Type B pancreatic cell (in vitro differentiated cells): ENCODE results near the gene IAH1. TPM values are rescaled to one million over a fixed set of nuclear protein-coding genes. Genes with fewer than 3 reads are reported as not detected.

Experiments
- DNase-seq: peaks from one replicate; pipeline ENCODE4 v3.0.0; 2021; ENCODE audit warnings: mixed read lengths; ENCODE audit not compliant: unreplicated experiment; ENCODE audit errors: extremely low spot score
- H3K27ac Mint-ChIP-seq: 2 replicates; pipeline ENCODE4 v1.8.0; 2021; ENCODE audit warnings: mild to moderate bottlenecking, mixed read lengths
- H3K27me3 Mint-ChIP-seq: 2 replicates; pipeline ENCODE4 v1.8.0; 2021; ENCODE audit warnings: mixed read lengths
- H3K36me3 Mint-ChIP-seq: 2 replicates; pipeline ENCODE4 v1.8.0; 2021; ENCODE audit warnings: mixed read lengths
- H3K4me1 Mint-ChIP-seq: one replicate; pipeline ENCODE4 v1.8.0; 2021; ENCODE audit warnings: mixed read lengths; ENCODE audit not compliant: unreplicated experiment
- H3K4me3 Mint-ChIP-seq: 2 replicates; pipeline ENCODE4 v1.8.0; 2021; ENCODE audit warnings: mild to moderate bottlenecking, mixed read lengths
- H3K9me3 Mint-ChIP-seq: 2 replicates; pipeline ENCODE4 v1.8.0; 2021; ENCODE audit warnings: mixed read lengths
- CTCF ChIP-seq: fragments of 200-600 bp; sonication (generic); conservative IDR thresholded peaks from 2 replicates; pipeline ENCODE4 v1.5.0; 2021; ENCODE audit warnings: antibody characterized with exemption, mild to moderate bottlenecking
- total RNA-seq: library from RNA; stranded (reverse); gene quantifications from 2 replicates; pipeline ENCODE4 v1.2.1, GENCODE V29; 2021; ENCODE audit warnings: low replicate concordance

Gene IAH1
- total RNA-seq, 1 donor from 2014 or later: 43.9 TPM

DNA sequence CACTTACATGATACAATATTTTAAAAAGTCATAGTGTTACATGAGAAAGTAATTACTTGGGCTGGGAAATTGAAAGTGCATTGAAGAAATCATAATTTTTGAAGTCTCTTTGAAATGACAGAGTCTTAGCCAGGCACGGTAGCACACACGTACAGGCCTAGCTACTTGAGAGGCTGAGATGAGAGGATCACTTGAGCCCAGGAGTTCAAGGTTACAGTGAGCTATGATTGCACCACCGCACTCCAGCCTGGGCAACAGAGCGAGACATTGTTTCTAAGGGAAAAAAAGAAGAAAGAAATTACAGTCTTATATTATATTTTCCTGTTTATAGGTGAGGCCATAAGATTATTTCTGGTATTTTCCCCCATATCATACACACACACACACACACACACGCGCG is 9.2 kb upstream of the IAH1 start:
- Mint-ChIP-seq H3K27ac (no peak overlapping the region), H3K4me1 (no peaks in the 10 kb centered on the region), H3K9me3 (no peaks in the 10 kb centered on the region), H3K4me3 (no peak overlapping the region), H3K36me3 (peaks cover 12% of the 10 kb centered on the region), H3K27me3 (no peaks in the 10 kb centered on the region)
- no peak for TF ChIP-seq CTCF
- no peak for DNase-seq

- DNase-seq: no peak
- Mint-ChIP-seq H3K4me3 (no peak overlapping the region), H3K4me1 (no peaks in the 10 kb centered on the region), H3K9me3 (no peaks in the 10 kb centered on the region), H3K27ac (no peak overlapping the region), H3K27me3 (no peaks in the 10 kb centered on the region), H3K36me3 (peaks cover 15% of the 10 kb centered on the region)
- no peak for TF ChIP-seq CTCF
Observed at GRCh38 chr2:9466147-9466683, 8.1 kb upstream of the IAH1 start.

GRCh38 chr2:9467687-9468086 is 6.7 kb upstream of the IAH1 start:
- Mint-ChIP-seq H3K4me1 (no peaks in the 10 kb centered on the region), H3K27me3 (no peaks in the 10 kb centered on the region), H3K9me3 (no peaks in the 10 kb centered on the region), H3K36me3 (peaks cover 15% of the 10 kb centered on the region), H3K27ac (no peak overlapping the region), H3K4me3 (no peak overlapping the region)
- no peak for TF ChIP-seq CTCF
- DNase-seq: no peak

- Mint-ChIP-seq H3K27me3 (no peaks in the 10 kb centered on the region), H3K4me1 (peaks cover 7% of the 10 kb centered on the region), H3K4me3 (no peak overlapping the region), H3K36me3 (peaks cover 24% of the 10 kb centered on the region), H3K27ac (no peak overlapping the region), H3K9me3 (no peaks in the 10 kb centered on the region)
- DNase-seq: no peak
- no peak for TF ChIP-seq CTCF
Observed at GRCh38 chr2:9471206-9471605, 3.1 kb upstream of the IAH1 start.

DNA sequence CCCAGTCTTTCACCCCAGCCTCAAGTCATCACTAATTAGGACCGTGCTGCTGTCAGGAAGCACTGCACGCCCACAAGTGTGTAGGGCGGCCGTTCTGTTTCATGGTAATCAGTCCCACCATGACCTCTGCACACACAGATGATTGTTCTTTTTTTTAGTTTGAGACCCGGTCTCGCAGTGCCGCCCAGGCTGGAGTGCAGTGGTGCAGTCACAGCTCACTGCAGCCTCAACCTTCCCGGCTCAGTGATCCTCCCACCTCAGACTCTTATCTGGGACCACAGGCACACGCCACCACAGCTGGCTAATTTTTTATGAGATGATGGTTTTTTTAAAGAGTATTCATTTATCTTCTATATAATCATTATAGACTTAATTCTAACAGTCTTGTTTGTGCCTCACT is 1.8 kb upstream of the IAH1 start:
- H3K4me1 Mint-ChIP-seq: peaks cover 12% of the 10 kb centered on the region
- H3K4me3 Mint-ChIP-seq: peak overlapping the region; percentile 34
- peaks cover 32% of the 10 kb centered on the region for H3K36me3 Mint-ChIP-seq
- DNase-seq: no peak
- no peaks in the 10 kb centered on the region for H3K27me3 Mint-ChIP-seq
- H3K27ac Mint-ChIP-seq: no peak overlapping the region
- no peak for TF ChIP-seq CTCF
- H3K9me3 Mint-ChIP-seq: no peaks in the 10 kb centered on the region
